Psoas muscle (tissue), 8 donors: ENCODE measurements around the gene NPY5R. TPM values are rescaled to one million over a fixed set of nuclear protein-coding genes. Genes with fewer than 3 reads are reported as not detected.

Experiments used
- ATAC-seq, 4 donors: fragments of 200-7000 bp; cut with Tn5 transposase; one replicate each; pipeline ENCODE4 v1.9.1; 2020; ENCODE audit warnings: moderate library complexity in 3 of 4, mild to moderate bottlenecking in 2 of 4
- DNase-seq, 2 donors: peaks; one replicate each; pipeline ENCODE4 v3.0.0-alpha.2; 2020
- H3K27ac ChIP-seq: fragments of 200-600 bp; one replicate; pipeline ENCODE4 v1.8.0; 2022
- H3K27me3 ChIP-seq, 3 donors: fragments of 200-600 bp in 1 of 3; one replicate each; pipeline versions ENCODE4 v1.6.1 to v1.8.0; 2013 to 2022; ENCODE audit warnings: low read length in 2 of 3, mild to moderate bottlenecking in 2 of 3, moderate library complexity in 1 of 3; ENCODE audit not compliant: insufficient read depth in 3 of 3
- H3K36me3 ChIP-seq, 2 donors: fragments of 200-600 bp in 1 of 2; one replicate each; pipeline versions ENCODE4 v1.6.1 to v1.8.0; 2013 to 2022; ENCODE audit warnings: low read depth in 1 of 2, mild to moderate bottlenecking in 1 of 2, moderate library complexity in 1 of 2; ENCODE audit not compliant: insufficient read depth in 1 of 2
- H3K4me1 ChIP-seq: fragments of 200-600 bp; one replicate; pipeline ENCODE4 v1.8.0; 2022
- H3K4me3 ChIP-seq: fragments of 200-600 bp; one replicate; pipeline ENCODE4 v1.8.0; 2022; ENCODE audit warnings: mild to moderate bottlenecking
- H3K9me3 ChIP-seq: fragments of 200-600 bp; one replicate; pipeline ENCODE4 v1.8.0; 2022
- WGBS, 3 donors: extraction: QIAGEN DNeasy Blood & Tissue Kit; methylation state at CpG; one replicate each; pipeline versions ENCODE4 v1.1.6 to v1.1.7; 2013; 5-methylcytosine and 5-hydroxymethylcytosine counted together
- intact Hi-C, 2 donors: fragments of 100-400 bp; cut with DNase I; formaldehyde crosslinking; loops; one replicate each; pipeline versions ENCODE4 v1.11.0 to v1.14.2; 2022
- polyA plus RNA-seq, 3 donors: library from polyadenylated mRNA; stranded (reverse); fragments of 200-250 nt; gene quantifications; one replicate each; pipeline ENCODE4 v1.2.3, GENCODE V29; 2013
- total RNA-seq, 4 donors: library from RNA; stranded (reverse); fragmentation: NEBNext Ultra II Directional in 2 of 4; extraction: Animal tissue kit (Norgen Biotek cat#: 25700) in 2 of 4; gene quantifications; one replicate each; pipeline versions ENCODE4 v1.2.1 to v1.2.4, GENCODE V29; 2021 to 2023
- TF ChIP-seq, protein P1 (sequence below): fragments of 200-600 bp; IDR thresholded peaks from one replicate; pipeline ENCODE4 v1.8.0; 2022; ENCODE audit warnings: antibody characterized with exemption
- donor health status: healthy with polysubstance abuse.
- donor health status: DM: no; HTN: no; CAD: no; lungs with moderate emphysema.
- donor health status: Bipolar disorder and iron deficiency.
- donor health status: healthy.
- donor health status: DM: yes; HTN: yes; CAD: no.
- donor health status: DM: no; HTN: no; CAD: no.
- donor health status: DM: no; HTN: no; CAD: no.
- donor health status: DM: yes; HTN: yes; CAD: no.

The NPY5R gene
- total and polyA plus RNA-seq, 7 donors = 0.05 to 0.23 (median 0.13) TPM; not detected in 2

- Histone ChIP-seq H3K27ac (no peak overlapping the region), H3K9me3 (no peaks in the 10 kb centered on the region), H3K36me3 (no peaks in the 10 kb centered on the region), H3K4me1 (peaks cover 5% of the 10 kb centered on the region), H3K4me3 (no peak overlapping the region), H3K27me3 (peaks cover 0 to 31% (median 5%) of the 10 kb centered on the region in 3 donors)
- intact Hi-C loops = loop anchor here in 1 of 2 donors (10.0 kb wide), 1 partner anchor 691 kb away; no protein-coding TSS in a partner anchor
- TF ChIP-seq, protein P1, sequence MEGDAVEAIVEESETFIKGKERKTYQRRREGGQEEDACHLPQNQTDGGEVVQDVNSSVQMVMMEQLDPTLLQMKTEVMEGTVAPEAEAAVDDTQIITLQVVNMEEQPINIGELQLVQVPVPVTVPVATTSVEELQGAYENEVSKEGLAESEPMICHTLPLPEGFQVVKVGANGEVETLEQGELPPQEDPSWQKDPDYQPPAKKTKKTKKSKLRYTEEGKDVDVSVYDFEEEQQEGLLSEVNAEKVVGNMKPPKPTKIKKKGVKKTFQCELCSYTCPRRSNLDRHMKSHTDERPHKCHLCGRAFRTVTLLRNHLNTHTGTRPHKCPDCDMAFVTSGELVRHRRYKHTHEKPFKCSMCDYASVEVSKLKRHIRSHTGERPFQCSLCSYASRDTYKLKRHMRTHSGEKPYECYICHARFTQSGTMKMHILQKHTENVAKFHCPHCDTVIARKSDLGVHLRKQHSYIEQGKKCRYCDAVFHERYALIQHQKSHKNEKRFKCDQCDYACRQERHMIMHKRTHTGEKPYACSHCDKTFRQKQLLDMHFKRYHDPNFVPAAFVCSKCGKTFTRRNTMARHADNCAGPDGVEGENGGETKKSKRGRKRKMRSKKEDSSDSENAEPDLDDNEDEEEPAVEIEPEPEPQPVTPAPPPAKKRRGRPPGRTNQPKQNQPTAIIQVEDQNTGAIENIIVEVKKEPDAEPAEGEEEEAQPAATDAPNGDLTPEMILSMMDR = no peak
- ATAC-seq = no peak
- 76 to 80% (median 80%) methylated on average over 3 of the region's 3 CpGs for WGBS, 3 donors
- DNase-seq = no peak
These were observed 8.3 kb upstream of the NPY5R start for GRCh38 chr4:163335384-163335783.

DNA sequence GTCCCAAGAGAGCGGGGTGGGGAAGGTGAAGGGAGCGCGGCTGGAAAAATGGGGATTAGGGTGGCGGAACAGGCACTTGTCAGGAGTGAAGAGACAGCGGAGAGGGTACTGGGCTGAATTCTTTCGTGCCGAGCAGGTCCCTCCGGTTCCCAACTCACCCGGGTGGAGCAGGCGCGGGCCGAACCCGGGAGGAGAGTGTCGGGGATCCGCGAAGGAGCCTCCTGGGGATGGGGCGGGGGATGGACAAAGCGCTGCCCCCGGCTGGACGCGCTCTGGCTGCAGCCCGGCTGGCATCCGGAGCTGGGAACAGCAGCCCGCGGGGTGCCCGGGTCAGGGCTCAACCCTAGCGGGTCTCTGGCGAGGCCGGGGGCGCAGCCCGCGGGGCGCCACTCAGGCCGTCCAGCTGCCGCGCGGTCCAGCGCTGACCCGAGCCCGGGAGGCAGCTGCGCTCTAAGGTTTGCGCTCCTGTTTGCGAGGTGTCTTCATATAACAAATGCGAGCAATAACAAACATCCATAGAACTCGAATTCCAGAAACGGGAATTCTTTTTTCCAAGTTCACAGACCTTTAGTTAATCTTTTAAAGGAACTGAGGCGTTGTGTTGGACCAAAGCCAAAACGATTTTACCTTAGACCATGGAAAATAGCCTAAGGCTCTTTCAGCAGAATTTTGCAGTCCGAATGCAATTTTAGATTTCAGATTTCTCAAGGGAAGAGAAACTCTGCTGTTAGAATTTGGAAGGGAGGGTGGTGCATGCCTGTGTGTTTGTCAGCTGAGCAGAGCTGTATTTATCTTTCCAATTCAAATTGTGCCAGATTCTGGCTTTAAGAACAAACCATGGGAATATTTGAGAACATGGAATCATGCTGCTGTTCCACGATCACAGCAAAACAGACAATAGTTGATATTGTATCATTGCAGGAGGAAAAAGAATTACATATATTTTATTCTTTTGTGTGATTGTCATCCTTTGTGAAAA, 744 bp downstream of the NPY5R start:
- H3K27ac ChIP-seq = no peak overlapping the region
- TF ChIP-seq, protein P1 = no peak
- no peaks in the 10 kb centered on the region for H3K36me3 ChIP-seq
- ATAC-seq (peak in 1 of 4 donors; percentile 15), DNase-seq (peak in 1 of 2 donors; percentile 49)
- no peaks in the 10 kb centered on the region for H3K9me3 ChIP-seq
- H3K4me1 ChIP-seq = no peaks in the 10 kb centered on the region
- intact Hi-C loops = no loop called here
- WGBS, 3 donors = 1% methylated on average over 46 to 50 of the region's 50 CpGs
- peak overlapping the region; percentile 60 for H3K4me3 ChIP-seq
- H3K27me3 ChIP-seq = peaks cover 3 to 38% (median 12%) of the 10 kb centered on the region in 3 donors

GRCh38 chr4:163350672-163351071, 7.0 kb downstream of the NPY5R start:
- peaks cover 0 to 9% (median 0%) of the 10 kb centered on the region in 3 donors for H3K27me3 ChIP-seq
- intact Hi-C loops = no loop called here
- no peaks in the 10 kb centered on the region for H3K36me3 ChIP-seq
- no peaks in the 10 kb centered on the region for H3K4me1 ChIP-seq
- DNase-seq (no peak), ATAC-seq (no peak)
- H3K27ac ChIP-seq = no peak overlapping the region
- TF ChIP-seq, protein P1 = no peak
- H3K4me3 ChIP-seq = no peak overlapping the region
- no peaks in the 10 kb centered on the region for H3K9me3 ChIP-seq

- 75 to 78% (median 76%) methylated on average over 3 of the region's 3 CpGs for WGBS, 3 donors
- TF ChIP-seq, protein P1 = no peak
- H3K4me3 ChIP-seq = no peak overlapping the region
- intact Hi-C loops = no loop called here
- ATAC-seq (no peak), DNase-seq (no peak)
- no peaks in the 10 kb centered on the region for H3K27me3 ChIP-seq
- H3K36me3 ChIP-seq = no peaks in the 10 kb centered on the region
- H3K9me3 ChIP-seq = no peaks in the 10 kb centered on the region
- no peak overlapping the region for H3K27ac ChIP-seq
- no peaks in the 10 kb centered on the region for H3K4me1 ChIP-seq
These were observed 9.4 kb downstream of the NPY5R start for GRCh38 chr4:163353054-163353453.
